H9 (cell line): ENCODE results near the gene S100Z. TPM values are rescaled to one million over a fixed set of nuclear protein-coding genes. Genes with fewer than 3 reads are reported as not detected.

ENCODE experiments used
- DNase-seq: peaks from one replicate; pipeline ENCODE4 v3.0.0-alpha.2; 2017
- H2AFZ ChIP-seq: one replicate; pipeline ENCODE4 v1.6.1; 2013; ENCODE audit warnings: mild to moderate bottlenecking, low read length, control low read depth, moderate library complexity
- H2AK5ac ChIP-seq: 2 replicates; pipeline ENCODE4 v1.6.1; 2013; ENCODE audit warnings: low read length, control low read depth, mixed read lengths; ENCODE audit not compliant: insufficient read length
- H2BK120ac ChIP-seq: one replicate; pipeline ENCODE4 v1.6.1; 2013; ENCODE audit warnings: low read depth, mild to moderate bottlenecking, low read length, control low read depth, inconsistent platforms; ENCODE audit not compliant: poor library complexity, severe bottlenecking
- H2BK12ac ChIP-seq: 2 replicates; pipeline ENCODE4 v1.6.1; 2013; ENCODE audit warnings: low read length, control low read depth, mixed read lengths, low read depth; ENCODE audit not compliant: insufficient read length
- H2BK15ac ChIP-seq: 2 replicates; pipeline ENCODE4 v1.6.1; 2013; ENCODE audit warnings: low read depth, low read length, control low read depth
- H2BK20ac ChIP-seq: one replicate; pipeline ENCODE4 v1.6.1; 2013; ENCODE audit warnings: low read depth, mild to moderate bottlenecking, low read length, control low read depth, inconsistent platforms; ENCODE audit not compliant: poor library complexity, severe bottlenecking
- H2BK5ac ChIP-seq: 2 replicates; pipeline ENCODE4 v1.6.1; 2013; ENCODE audit warnings: low read length, control low read depth, mixed read lengths; ENCODE audit not compliant: insufficient read length
- H3K14ac ChIP-seq: 2 replicates; pipeline ENCODE4 v1.6.1; 2013; ENCODE audit warnings: low read length, control low read depth; ENCODE audit not compliant: insufficient read depth
- H3K18ac ChIP-seq: 2 replicates; pipeline ENCODE4 v1.6.1; 2013; ENCODE audit warnings: low read depth, mild to moderate bottlenecking, mixed read lengths, low read length, control low read depth; ENCODE audit not compliant: insufficient read length
- H3K23ac ChIP-seq: 2 replicates; pipeline ENCODE4 v1.6.1; 2013; ENCODE audit warnings: low read length, control low read depth, mixed read lengths, low read depth; ENCODE audit not compliant: insufficient read length
- H3K23me2 ChIP-seq: 2 replicates; pipeline ENCODE4 v1.6.1; 2013; ENCODE audit warnings: low read depth, mild to moderate bottlenecking, mixed read lengths, low read length, control low read depth; ENCODE audit not compliant: insufficient read length, poor library complexity, severe bottlenecking
- H3K27ac ChIP-seq: 2 replicates; pipeline ENCODE4 v1.5.1; 2013; ENCODE audit warnings: low read length, control low read depth, mixed read lengths, low read depth; ENCODE audit not compliant: insufficient read length
- H3K27me3 ChIP-seq: 2 replicates; pipeline ENCODE4 v1.6.1; 2013; ENCODE audit warnings: low read length, control low read depth, inconsistent platforms; ENCODE audit not compliant: insufficient read depth
- H3K4ac ChIP-seq: 2 replicates; pipeline ENCODE4 v1.6.1; 2013; ENCODE audit warnings: low read depth, mild to moderate bottlenecking, control low read depth, inconsistent platforms, low read length, moderate library complexity
- H3K4me1 ChIP-seq: 2 replicates; pipeline ENCODE4 v1.6.1; 2013; ENCODE audit warnings: low read length, control low read depth, inconsistent platforms; ENCODE audit not compliant: insufficient read depth
- H3K4me2 ChIP-seq: 2 replicates; pipeline ENCODE4 v1.6.1; 2013; ENCODE audit warnings: low read length, control low read depth, mixed read lengths; ENCODE audit not compliant: insufficient read length, insufficient read depth
- H3K56ac ChIP-seq: 2 replicates; pipeline ENCODE4 v1.6.1; 2013; ENCODE audit warnings: low read depth, mild to moderate bottlenecking, mixed read lengths, low read length, control low read depth; ENCODE audit not compliant: insufficient read length
- H3K79me1 ChIP-seq: 2 replicates; pipeline ENCODE4 v1.6.1; 2013; ENCODE audit warnings: low read depth, mild to moderate bottlenecking, moderate library complexity, low read length, control low read depth, inconsistent platforms; ENCODE audit not compliant: insufficient read depth, poor library complexity, severe bottlenecking
- H3K79me2 ChIP-seq: 2 replicates; pipeline ENCODE4 v1.6.1; 2013; ENCODE audit warnings: low read length, control low read depth, inconsistent platforms; ENCODE audit not compliant: insufficient read depth
- H3K9ac ChIP-seq: 2 replicates; pipeline ENCODE4 v1.6.1; 2013; ENCODE audit warnings: low read length, control low read depth, mixed read lengths; ENCODE audit not compliant: insufficient read length; ENCODE audit errors: extremely low read depth
- H3K9me3 ChIP-seq: one replicate; pipeline ENCODE4 v1.6.1; 2013; ENCODE audit warnings: low read depth, low read length, inconsistent platforms; ENCODE audit not compliant: control insufficient read depth
- H3T11ph ChIP-seq: one replicate; pipeline ENCODE4 v1.6.1; 2013; ENCODE audit warnings: mild to moderate bottlenecking, low read length, control low read depth, inconsistent platforms
- H4K20me1 ChIP-seq: one replicate; pipeline ENCODE4 v1.6.1; 2013; ENCODE audit not compliant: control insufficient read depth, insufficient read length, insufficient read depth
- H4K5ac ChIP-seq: 2 replicates; pipeline ENCODE4 v1.6.1; 2013; ENCODE audit warnings: low read depth, mild to moderate bottlenecking, mixed read lengths, low read length, control low read depth; ENCODE audit not compliant: insufficient read length
- H4K8ac ChIP-seq: replicated peaks from 2 replicates; pipeline ENCODE4 v1.6.1; 2013; ENCODE audit warnings: low read length, control low read depth, mixed read lengths, low read depth; ENCODE audit not compliant: insufficient read length
- H4K91ac ChIP-seq: 2 replicates; pipeline ENCODE4 v1.6.1; 2013; ENCODE audit warnings: low read depth, mild to moderate bottlenecking, moderate library complexity, mixed read lengths, low read length, control low read depth; ENCODE audit not compliant: insufficient read length
- H3K27ac Mint-ChIP-seq, 3 experiments: 2 replicates in 2 of 3; 3 replicates in 1 of 3; pipeline ENCODE4 v1.8.0; 2020 to 2021; ENCODE audit warnings: mixed read lengths in 3 of 3, mild to moderate bottlenecking in 1 of 3, moderate library complexity in 1 of 3
- H3K27me3 Mint-ChIP-seq: 2 replicates; pipeline ENCODE4 v1.8.0; 2021; ENCODE audit warnings: low read depth, mild to moderate bottlenecking, moderate library complexity, mixed read lengths
- H3K36me3 Mint-ChIP-seq, 3 experiments: 2 replicates in 2 of 3; 3 replicates in 1 of 3; pipeline ENCODE4 v1.8.0; 2020 to 2021; ENCODE audit warnings: low read depth in 3 of 3, mixed read lengths in 3 of 3; ENCODE audit not compliant: insufficient read depth in 1 of 3
- H3K4me1 Mint-ChIP-seq, 2 experiments: 2 replicates each; pipeline ENCODE4 v1.8.0; 2020; ENCODE audit warnings: mixed read lengths in 2 of 2
- H3K4me3 Mint-ChIP-seq, 2 experiments: 2 replicates in 1 of 2; 3 replicates in 1 of 2; pipeline ENCODE4 v1.8.0; 2020 to 2021; ENCODE audit warnings: mild to moderate bottlenecking in 2 of 2, mixed read lengths in 2 of 2, moderate library complexity in 1 of 2
- H3K9me3 Mint-ChIP-seq, 2 experiments: 2 replicates in 1 of 2; 3 replicates in 1 of 2; pipeline ENCODE4 v1.8.0; 2020; ENCODE audit warnings: mild to moderate bottlenecking in 2 of 2, mixed read lengths in 2 of 2, moderate library complexity in 1 of 2
- WGBS: extraction: QIAGEN DNeasy Blood & Tissue Kit; methylation state at CpG from one replicate; pipeline ENCODE4 v1.1.7; 2013; ENCODE audit warnings: missing lambda C conversion rate, low lambda C conversion rate, mixed read lengths; ENCODE audit not compliant: insufficient read length; ENCODE audit errors: extremely low coverage; 5-methylcytosine and 5-hydroxymethylcytosine counted together
- total RNA-seq: library from RNA; stranded (reverse); gene quantifications from 2 replicates; pipeline ENCODE4 v1.2.1, GENCODE V29; 2021
- TF ChIP-seq, protein P1 (sequence below): fragments of 200-600 bp; sonication (generic); conservative IDR thresholded peaks from 3 replicates; pipeline ENCODE4 v1.8.0; 2021; ENCODE audit warnings: antibody characterized with exemption, mild to moderate bottlenecking

S100Z gene
- total RNA-seq, 1 experiment from 2014 or later: not detected

DNA sequence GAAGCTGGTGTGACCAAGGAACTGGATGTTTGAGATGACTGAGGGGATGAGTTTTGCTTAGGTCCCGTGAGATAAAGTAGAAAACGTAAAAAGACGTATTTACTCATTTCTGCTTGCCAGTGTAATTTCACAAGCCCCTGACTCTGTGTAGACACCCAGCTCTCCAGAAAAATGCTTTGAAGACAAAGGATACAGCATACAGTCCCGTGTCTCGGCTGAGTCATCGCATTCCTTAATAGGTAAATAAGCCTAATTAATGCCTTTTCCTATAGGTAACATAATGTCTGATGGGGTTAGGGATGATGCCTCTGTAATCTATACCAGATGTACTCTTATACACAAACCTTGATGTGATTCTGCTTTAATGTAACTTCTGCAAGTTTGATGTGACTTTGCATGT is 20.2 kb downstream of the S100Z start:
- Histone ChIP-seq H3K27me3 (no peaks in the 10 kb centered on the region), H3K4ac (no peak overlapping the region), H3K14ac (no peak overlapping the region), H4K5ac (no peak overlapping the region), H2BK5ac (no peak overlapping the region), H3K4me2 (no peak overlapping the region), H2AK5ac (no peak overlapping the region), H3K79me2 (no peaks in the 10 kb centered on the region), H4K20me1 (no peaks in the 10 kb centered on the region), H3K56ac (no peak overlapping the region), H3K4me1 (peaks cover 3% of the 10 kb centered on the region; the same call in 1 of the 2 replicates), H3K23ac (no peak overlapping the region), H2BK12ac (no peak overlapping the region), H2BK20ac (no peak overlapping the region), H3K27ac (no peak overlapping the region), H3K9ac (no peak overlapping the region), H2BK120ac (no peak overlapping the region), H2AFZ (no peak overlapping the region), H2BK15ac (no peak overlapping the region), H4K8ac (no peak overlapping the region), H3K23me2 (no peaks in the 10 kb centered on the region), H4K91ac (no peak overlapping the region), H3K9me3 (no peaks in the 10 kb centered on the region), H3T11ph (no peak overlapping the region), H3K79me1 (no peaks in the 10 kb centered on the region), H3K18ac (no peak overlapping the region)
- TF ChIP-seq, protein P1, sequence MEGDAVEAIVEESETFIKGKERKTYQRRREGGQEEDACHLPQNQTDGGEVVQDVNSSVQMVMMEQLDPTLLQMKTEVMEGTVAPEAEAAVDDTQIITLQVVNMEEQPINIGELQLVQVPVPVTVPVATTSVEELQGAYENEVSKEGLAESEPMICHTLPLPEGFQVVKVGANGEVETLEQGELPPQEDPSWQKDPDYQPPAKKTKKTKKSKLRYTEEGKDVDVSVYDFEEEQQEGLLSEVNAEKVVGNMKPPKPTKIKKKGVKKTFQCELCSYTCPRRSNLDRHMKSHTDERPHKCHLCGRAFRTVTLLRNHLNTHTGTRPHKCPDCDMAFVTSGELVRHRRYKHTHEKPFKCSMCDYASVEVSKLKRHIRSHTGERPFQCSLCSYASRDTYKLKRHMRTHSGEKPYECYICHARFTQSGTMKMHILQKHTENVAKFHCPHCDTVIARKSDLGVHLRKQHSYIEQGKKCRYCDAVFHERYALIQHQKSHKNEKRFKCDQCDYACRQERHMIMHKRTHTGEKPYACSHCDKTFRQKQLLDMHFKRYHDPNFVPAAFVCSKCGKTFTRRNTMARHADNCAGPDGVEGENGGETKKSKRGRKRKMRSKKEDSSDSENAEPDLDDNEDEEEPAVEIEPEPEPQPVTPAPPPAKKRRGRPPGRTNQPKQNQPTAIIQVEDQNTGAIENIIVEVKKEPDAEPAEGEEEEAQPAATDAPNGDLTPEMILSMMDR: no peak
- no CpG with 5 or more reads among the region's 6 CpGs for WGBS
- no peak overlapping the region for H3K4me3 Mint-ChIP-seq
- no peak for DNase-seq
- H3K9me3 Mint-ChIP-seq: no peaks in the 10 kb centered on the region
- H3K4me1 Mint-ChIP-seq: peaks cover 29 to 33% of the 10 kb centered on the region in 2 experiments
- no peak overlapping the region for H3K27ac Mint-ChIP-seq
- no peaks in the 10 kb centered on the region for H3K36me3 Mint-ChIP-seq
- H3K27me3 Mint-ChIP-seq: no peaks in the 10 kb centered on the region
